ENCODE data around the gene PRPF18. TPM values are rescaled to one million over a fixed set of nuclear protein-coding genes. Genes with fewer than 3 reads are reported as not detected.

The PRPF18 gene
- total RNA-seq, 1 donor from 2014 or later, result 23.7 TPM

DNA sequence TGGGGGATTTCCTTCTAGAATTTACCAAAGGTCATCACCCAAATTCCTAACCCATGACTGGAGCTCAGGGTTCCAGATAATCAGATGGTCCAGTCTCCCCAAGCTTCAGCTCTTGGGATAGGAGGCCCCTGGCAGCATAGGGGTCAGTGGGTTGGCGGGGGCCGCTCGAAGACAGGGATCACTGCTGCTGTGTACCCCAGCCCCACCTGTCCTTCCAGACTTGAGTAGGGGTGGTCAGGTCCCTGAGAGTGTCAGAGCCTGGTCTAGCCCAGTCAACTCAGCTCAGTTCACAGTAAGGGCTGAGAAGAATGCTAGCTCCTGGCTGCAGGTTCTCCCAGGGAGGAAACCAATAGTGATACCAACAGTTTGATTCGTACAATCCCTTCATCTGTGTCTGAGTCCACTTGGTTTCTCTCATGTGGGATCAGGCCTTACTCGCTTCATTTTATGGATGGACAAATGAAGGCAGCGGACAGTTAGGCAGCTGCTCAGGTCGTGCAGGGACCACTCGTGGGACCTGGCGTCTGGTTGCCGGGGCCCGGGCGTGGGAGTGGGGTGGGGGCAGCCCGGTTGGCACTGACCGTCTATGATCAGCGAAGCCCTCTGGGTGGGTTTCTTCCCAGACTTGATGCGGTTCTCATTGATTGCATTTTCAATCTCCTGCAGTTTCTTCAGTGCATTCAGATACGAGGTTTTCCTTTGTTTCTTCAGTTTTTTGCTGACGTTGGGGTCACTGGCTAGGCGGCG, 78.9 kb downstream of the PRPF18 start:
- Histone ChIP-seq H3K27ac (no peak overlapping the region), H3K4me1 (no peaks in the 10 kb centered on the region), H3K4me3 (no peak overlapping the region), H3K27me3 (no peaks in the 10 kb centered on the region), H3K9me3 (no peaks in the 10 kb centered on the region), H3K36me3 (peaks cover 41% of the 10 kb centered on the region)
- DNase-seq (no peak), ATAC-seq (no peak)
- TF ChIP-seq, protein P1, sequence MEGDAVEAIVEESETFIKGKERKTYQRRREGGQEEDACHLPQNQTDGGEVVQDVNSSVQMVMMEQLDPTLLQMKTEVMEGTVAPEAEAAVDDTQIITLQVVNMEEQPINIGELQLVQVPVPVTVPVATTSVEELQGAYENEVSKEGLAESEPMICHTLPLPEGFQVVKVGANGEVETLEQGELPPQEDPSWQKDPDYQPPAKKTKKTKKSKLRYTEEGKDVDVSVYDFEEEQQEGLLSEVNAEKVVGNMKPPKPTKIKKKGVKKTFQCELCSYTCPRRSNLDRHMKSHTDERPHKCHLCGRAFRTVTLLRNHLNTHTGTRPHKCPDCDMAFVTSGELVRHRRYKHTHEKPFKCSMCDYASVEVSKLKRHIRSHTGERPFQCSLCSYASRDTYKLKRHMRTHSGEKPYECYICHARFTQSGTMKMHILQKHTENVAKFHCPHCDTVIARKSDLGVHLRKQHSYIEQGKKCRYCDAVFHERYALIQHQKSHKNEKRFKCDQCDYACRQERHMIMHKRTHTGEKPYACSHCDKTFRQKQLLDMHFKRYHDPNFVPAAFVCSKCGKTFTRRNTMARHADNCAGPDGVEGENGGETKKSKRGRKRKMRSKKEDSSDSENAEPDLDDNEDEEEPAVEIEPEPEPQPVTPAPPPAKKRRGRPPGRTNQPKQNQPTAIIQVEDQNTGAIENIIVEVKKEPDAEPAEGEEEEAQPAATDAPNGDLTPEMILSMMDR (IDR thresholded peaks at IDR 0.05), result no peak
- intact Hi-C loops (cut with DNase I), result no loop called here

DNA sequence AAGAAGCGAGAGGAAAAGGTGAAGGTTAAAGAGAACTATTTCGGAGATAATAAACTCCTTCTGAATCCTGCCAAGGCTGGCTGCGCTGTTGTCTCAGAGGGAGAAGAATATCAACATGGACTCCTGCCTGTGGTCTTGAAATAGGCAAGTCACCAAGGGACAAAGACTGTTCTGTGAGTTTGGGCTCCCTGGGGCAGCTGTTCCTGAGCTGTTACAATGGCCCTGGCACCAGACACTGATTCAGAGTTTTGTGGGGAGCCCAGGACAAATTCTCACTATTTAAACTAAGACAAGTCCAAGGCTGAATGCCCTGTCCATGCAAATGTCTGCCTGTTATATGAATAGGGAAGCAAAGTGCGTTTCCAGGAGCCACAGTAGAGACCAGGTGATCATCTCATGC, 81.4 kb downstream of the PRPF18 start:
- Histone ChIP-seq H3K27me3 (no peaks in the 10 kb centered on the region), H3K36me3 (peaks cover 36% of the 10 kb centered on the region), H3K9me3 (no peaks in the 10 kb centered on the region), H3K4me1 (no peaks in the 10 kb centered on the region), H3K27ac (no peak overlapping the region), H3K4me3 (no peak overlapping the region)
- no peak for DNase-seq
- no peak for ATAC-seq
- intact Hi-C loops (cut with DNase I), result no loop called here
- TF ChIP-seq, protein P1 (IDR thresholded peaks at IDR 0.05), result no peak

DNA sequence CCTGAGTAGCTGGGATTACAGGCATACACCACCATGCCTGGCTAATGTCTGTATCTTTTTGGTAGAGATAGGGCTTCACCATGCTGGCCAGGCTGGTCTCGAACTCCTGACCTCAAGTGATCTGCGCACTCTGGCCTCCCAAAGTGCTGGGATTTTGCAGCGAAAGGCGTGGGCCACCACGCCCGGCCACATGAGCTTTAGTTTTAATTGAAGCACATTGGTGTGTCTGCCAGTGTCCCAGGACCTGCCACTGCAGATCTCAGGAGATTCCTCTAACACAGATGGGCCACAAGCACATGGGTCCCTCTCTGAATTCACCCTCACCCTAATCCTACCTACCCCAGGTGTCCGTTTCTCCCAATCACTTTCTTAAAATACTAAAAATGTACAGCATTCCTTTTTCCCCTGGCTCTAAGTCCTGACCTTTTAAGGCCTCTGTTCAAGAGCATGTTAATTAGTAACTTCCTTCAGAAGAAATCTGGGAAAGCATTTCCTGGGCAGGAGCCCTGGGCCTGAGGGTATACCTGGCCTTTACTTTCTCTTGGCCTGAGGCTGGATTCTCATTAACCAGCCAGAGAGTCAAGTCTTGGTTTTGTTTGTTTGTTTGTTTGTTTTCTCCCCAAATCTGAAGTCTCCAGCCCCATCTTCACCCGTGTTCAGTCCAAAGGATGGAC, 82.6 kb downstream of the PRPF18 start:
- Histone ChIP-seq H3K27ac (peak overlapping the region; percentile 2), H3K9me3 (no peaks in the 10 kb centered on the region), H3K4me3 (no peak overlapping the region), H3K27me3 (no peaks in the 10 kb centered on the region), H3K36me3 (peaks cover 36% of the 10 kb centered on the region), H3K4me1 (no peaks in the 10 kb centered on the region)
- DNase-seq (no peak), ATAC-seq (peak; percentile 40)
- intact Hi-C loops (cut with DNase I), result no loop called here
- TF ChIP-seq, protein P1 (IDR thresholded peaks at IDR 0.05), result no peak

DNA sequence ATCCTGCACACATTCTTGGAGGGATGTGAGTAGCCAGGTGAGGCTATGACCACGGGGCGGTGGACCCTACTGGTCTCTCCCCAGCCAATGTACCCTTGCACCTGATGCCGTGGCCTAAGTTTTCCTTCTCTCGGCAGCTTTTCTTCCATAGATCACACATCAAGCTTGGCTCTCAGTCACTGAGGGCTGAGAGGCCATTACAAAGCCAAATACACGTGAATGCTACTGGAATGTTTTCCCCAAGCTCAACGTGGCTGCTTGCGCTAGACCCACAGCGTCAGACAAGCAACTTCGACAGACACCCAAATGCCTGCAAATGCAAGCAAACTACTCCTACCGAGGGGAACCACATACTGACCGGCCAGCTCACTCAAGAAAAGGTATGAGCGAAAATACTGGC, 83.1 kb downstream of the PRPF18 start:
- Histone ChIP-seq H3K4me3 (no peak overlapping the region), H3K27ac (no peak overlapping the region), H3K27me3 (no peaks in the 10 kb centered on the region), H3K36me3 (peaks cover 36% of the 10 kb centered on the region), H3K4me1 (no peaks in the 10 kb centered on the region), H3K9me3 (no peaks in the 10 kb centered on the region)
- intact Hi-C loops (cut with DNase I), result no loop called here
- DNase-seq (no peak), ATAC-seq (no peak)
- TF ChIP-seq, protein P1 (IDR thresholded peaks at IDR 0.05), result no peak

DNA sequence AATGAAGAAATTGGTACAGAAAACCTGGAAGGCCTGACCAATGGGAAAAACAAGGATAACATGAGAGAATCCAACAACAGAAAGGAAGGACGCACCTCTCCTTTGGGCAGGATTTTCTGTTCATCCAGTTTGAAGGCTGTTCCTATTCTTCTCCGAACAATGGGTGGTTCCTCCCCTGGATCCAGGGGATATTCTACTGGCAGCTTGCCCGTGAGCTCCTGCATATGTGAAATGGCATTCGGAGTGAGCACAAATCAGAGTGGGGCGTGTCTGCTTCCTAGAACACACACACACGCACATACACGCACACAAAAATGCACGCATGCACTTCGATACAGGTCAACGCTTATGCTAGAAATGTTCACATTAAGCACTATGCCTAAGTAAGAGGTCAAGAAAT, 83.5 kb downstream of the PRPF18 start:
- no peaks in the 10 kb centered on the region for H3K27me3 ChIP-seq
- no peak for DNase-seq
- H3K36me3 ChIP-seq, result peaks cover 32% of the 10 kb centered on the region
- H3K9me3 ChIP-seq, result no peaks in the 10 kb centered on the region
- no peak overlapping the region for H3K27ac ChIP-seq
- no peaks in the 10 kb centered on the region for H3K4me1 ChIP-seq
- no peak overlapping the region for H3K4me3 ChIP-seq
- intact Hi-C loops (cut with DNase I), result no loop called here
- TF ChIP-seq, protein P1 (IDR thresholded peaks at IDR 0.05), result no peak
- no peak for ATAC-seq

Measured in upper lobe of right lung (tissue), 1 donor.